K562 (cell line): ENCODE results near the gene VDAC1. TPM values are rescaled to one million over a fixed set of nuclear protein-coding genes. Genes with fewer than 3 reads are reported as not detected.
A peak's percentile ranks its signal among the peaks of the same experiment; 100 is the strongest.

Experiments used
- ATAC-seq: fragments of 200-7000 bp; cut with Tn5 transposase; 3 replicates; pipeline ENCODE4 v1.9.1; 2020; ENCODE audit warnings: moderate library complexity
- BruUV-seq: library from RNA; stranded (reverse); fragments of 400-500 nt; replicated peaks from 2 replicates; lab custom pipeline; 2021; lab: Mats Ljungman, UMichigan
- CTCF ChIA-PET: fragments of 300-600 bp; formaldehyde crosslinking; extraction: SDS; loops from one replicate; lab custom pipeline; 2021; ENCODE audit warnings: low intra/inter-chr PET ratio; lab: Yijun Ruan, JAX
- POLR2A ChIA-PET: fragments of 300-600, 350-650 bp; sonication (Branson Sonifier 250); formaldehyde crosslinking; extraction: SDS; loops from one replicate; lab custom pipeline; 2021; ENCODE audit warnings: antibody characterized with exemption, inconsistent platforms; lab: Yijun Ruan, JAX
- DNase-seq, 4 experiments: peaks; one replicate each; pipeline versions ENCODE4 v3.0.0 to v3.0.0-alpha.2; 2011 to 2018; ENCODE audit warnings: low spot score in 3 of 4, mixed read lengths in 3 of 4; ENCODE audit errors: extremely low read depth in 1 of 4
- FAIRE-seq: peaks from 2 replicates; lab custom pipeline; 2011; peaks lifted over from hg19 to GRCh38; lab: Jason Lieb, UNC
- H2AFZ ChIP-seq: 2 replicates; pipeline ENCODE4 v1.6.0; 2011; ENCODE audit warnings: low read depth, low read length, control low read depth, inconsistent platforms
- H3K27ac ChIP-seq: fragments of 200-600 bp; 3 replicates; pipeline ENCODE4 v1.8.0; 2011; ENCODE audit warnings: low read depth, mild to moderate bottlenecking, control low read depth, inconsistent platforms, low read length, moderate library complexity, mixed read lengths; ENCODE audit errors: extremely low read depth
- H3K27me3 ChIP-seq, 2 experiments: fragments of 300-600 bp in 1 of 2; 2 replicates in 1 of 2; 3 replicates in 1 of 2; pipeline versions ENCODE4 v1.6.0 to v1.8.0; 2011; ENCODE audit warnings: inconsistent platforms in 2 of 2, low read length in 2 of 2, mild to moderate bottlenecking in 1 of 2, mixed read lengths in 1 of 2, moderate library complexity in 1 of 2; ENCODE audit not compliant: control insufficient read depth in 2 of 2, insufficient read depth in 2 of 2
- H3K36me3 ChIP-seq: fragments of 300-600 bp; 3 replicates; pipeline ENCODE4 v1.8.0; 2011; ENCODE audit warnings: mild to moderate bottlenecking, low read length, inconsistent platforms; ENCODE audit not compliant: control insufficient read depth, insufficient read depth
- H3K4me1 ChIP-seq, 2 experiments: fragments of 200-600 bp in 1 of 2; replicated peaks in 1 of 2; 2 replicates in 1 of 2; 3 replicates in 1 of 2; pipeline versions ENCODE4 v1.5.1 to v1.8.0; 2011; ENCODE audit warnings: inconsistent platforms in 2 of 2, low read length in 2 of 2, mild to moderate bottlenecking in 1 of 2, mixed read lengths in 1 of 2, moderate library complexity in 1 of 2; ENCODE audit not compliant: control insufficient read depth in 2 of 2, insufficient read depth in 2 of 2
- H3K4me2 ChIP-seq: 2 replicates; pipeline ENCODE4 v1.6.1; 2011; ENCODE audit warnings: low read length, control low read depth, inconsistent platforms, mixed read lengths; ENCODE audit not compliant: insufficient read depth
- H3K4me3 ChIP-seq: fragments of 200-600 bp; sonication (generic), shearing (Covaris generic); 2 replicates; pipeline ENCODE4 v1.5.1; 2016; ENCODE audit warnings: control low read depth, inconsistent platforms
- H3K79me2 ChIP-seq: fragments of 200-600 bp; 3 replicates; pipeline ENCODE4 v1.8.0; 2011; ENCODE audit warnings: low read length, inconsistent platforms; ENCODE audit not compliant: control insufficient read depth, insufficient read depth
- H3K9ac ChIP-seq, 2 experiments: 2 replicates each; pipeline versions ENCODE4 v1.6.0 to v1.6.1; 2011; ENCODE audit warnings: low read depth in 2 of 2, low read length in 2 of 2, control low read depth in 1 of 2, inconsistent platforms in 1 of 2, mild to moderate bottlenecking in 1 of 2, mixed read lengths in 1 of 2; ENCODE audit not compliant: insufficient read depth in 1 of 2
- H3K9me1 ChIP-seq: one replicate; pipeline ENCODE4 v1.6.0; 2011; ENCODE audit warnings: inconsistent platforms, mild to moderate bottlenecking, low read length, moderate library complexity; ENCODE audit not compliant: control insufficient read depth, insufficient read depth
- H3K9me3 ChIP-seq: replicated peaks from 2 replicates; pipeline ENCODE4 v1.5.1; 2011; ENCODE audit warnings: low read depth, low read length, inconsistent platforms; ENCODE audit not compliant: control insufficient read depth, insufficient read depth
- H4K20me1 ChIP-seq: replicated peaks from 2 replicates; pipeline ENCODE4 v1.6.1; 2011; ENCODE audit warnings: low read length, inconsistent platforms, mixed read lengths; ENCODE audit not compliant: control insufficient read depth, insufficient read depth
- CREB1 ChIP-seq, 2 experiments: sonication (generic) in 1 of 2; formaldehyde crosslinking in 1 of 2; IDR thresholded peaks; 2 replicates each; pipeline versions ENCODE4 v1.6.1 to v1.8.0; 2012 to 2022; ENCODE audit warnings: inconsistent platforms in 1 of 2, mild to moderate bottlenecking in 1 of 2, missing genetic modification reagents in 1 of 2, moderate library complexity in 1 of 2
- CREM ChIP-seq: IDR thresholded peaks from 2 replicates; pipeline ENCODE4 v1.6.1; 2014; ENCODE audit warnings: antibody characterized with exemption, low read depth
- POU5F1 ChIP-seq: fragments of 150-350 bp; IDR thresholded peaks from 2 replicates; pipeline ENCODE4 v1.6.1; 2014; ENCODE audit warnings: borderline replicate concordance, low read length, low read depth, mild to moderate bottlenecking; ENCODE audit not compliant: partially characterized antibody
- SUPT5H ChIP-seq: fragments of 450-650 bp; IDR thresholded peaks from 2 replicates; pipeline ENCODE4 v1.6.1; 2016
- USF1 ChIP-seq: sonication (generic); formaldehyde crosslinking; IDR thresholded peaks from 2 replicates; pipeline ENCODE4 v1.9.0; 2022; ENCODE audit warnings: mild to moderate bottlenecking, missing genetic modification reagents
- VEZF1 ChIP-seq: fragments of 200-800 bp; sonication (Bioruptor generic); IDR thresholded peaks from 2 replicates; pipeline ENCODE4 v1.6.1; 2017; ENCODE audit warnings: missing genetic modification characterization, missing compliant biosample characterization
- ZNF124 ChIP-seq: sonication (generic); formaldehyde crosslinking; IDR thresholded peaks from 2 replicates; pipeline ENCODE4 v1.8.1; 2022; ENCODE audit warnings: missing genetic modification reagents
- ZNF445 ChIP-seq: fragments of 250-450 bp; sonication (Bioruptor Pico); IDR thresholded peaks from 2 replicates; pipeline ENCODE4 v1.4.0; 2020; ENCODE audit warnings: low read depth, mild to moderate bottlenecking, moderate library complexity
- WGBS: fragments of 100-300 bp; shearing (Covaris generic); methylation state at CpG from one replicate; pipeline ENCODE4 v1.1.6; 2016; ENCODE audit warnings: low coverage, mixed read lengths; ENCODE audit not compliant: insufficient coverage; ENCODE audit errors: missing lambda C conversion rate; 5-methylcytosine and 5-hydroxymethylcytosine counted together
- in situ Hi-C: fragments of 300-500 bp; cut with MboI; formaldehyde crosslinking; loops from 4 replicates; pipeline ENCODE4 v1.15.0; 2018; ENCODE audit warnings: inconsistent platforms, mixed read lengths
- intact Hi-C: fragments of 100-400 bp; cut with micrococcal nuclease; formaldehyde crosslinking; loops from 2 replicates; pipeline ENCODE4 v1.14.2; 2022
- polyA plus RNA-seq, 8 experiments: library from polyadenylated mRNA; depleted of rRNA in 4 of 8; stranded (reverse) in 5 of 8; unstranded in 3 of 8; fragments of >200 nt; fragmentation: Nextera tagmentation in 2 of 8; fragmentation: Illumina TruSeq in 1 of 8; extraction: Ambion mirVana in 2 of 8; extraction: Trizol in 1 of 8; gene quantifications; 2 replicates each; pipeline versions ENCODE4 v1.2.1 to v1.2.3, GENCODE V29; 2011 to 2014; ENCODE audit warnings: inconsistent platforms in 1 of 8, missing spikeins in 1 of 8
- total RNA-seq, 7 experiments: library from RNA; depleted of rRNA in 6 of 7; stranded (reverse); fragments of >200 nt in 6 of 7; fragmentation: Illumina TruSeq in 2 of 7; extraction: Trizol in 2 of 7; gene quantifications; 2 replicates each; pipeline versions ENCODE4 v1.2.1 to v1.2.3, GENCODE V29; 2011 to 2021; ENCODE audit warnings: low replicate concordance in 1 of 7
- TF ChIP-seq, protein P1 (sequence below): fragments of 150-350 bp; IDR thresholded peaks from 2 replicates; pipeline ENCODE4 v1.6.1; 2014; ENCODE audit warnings: low read depth, mild to moderate bottlenecking, low read length, borderline replicate concordance
- TF ChIP-seq, protein P2 (sequence below): sonication (generic); formaldehyde crosslinking; IDR thresholded peaks from 2 replicates; pipeline ENCODE4 v1.8.1; 2023; ENCODE audit warnings: mild to moderate bottlenecking, missing genetic modification reagents
- TF ChIP-seq, protein P3 (sequence below): fragments of 250-450 bp; sonication (Bioruptor Pico); IDR thresholded peaks from 2 replicates; pipeline ENCODE4 v1.8.0; 2022; ENCODE audit warnings: moderate library complexity, mild to moderate bottlenecking, inconsistent platforms

Gene VDAC1
- total and polyA plus RNA-seq, 9 of the 15 experiments (the other 6 are each of a cell fraction or from before 2014, with no cell fraction given): 168 to 366 (median 293) TPM

- H3K36me3 ChIP-seq: peaks cover 7% of the 10 kb centered on the region; the same call in 2 of the 3 replicates
- CTCF ChIA-PET: no interaction called here
- 44% methylated on average over 14 of the region's 14 CpGs for WGBS
- peaks cover 6 to 11% of the 10 kb centered on the region in 2 experiments; a peak in 3 of 5 replicates for H3K27me3 ChIP-seq
- H3K4me1 ChIP-seq: peaks cover 19 to 39% of the 10 kb centered on the region in 2 experiments
- peaks cover 3% of the 10 kb centered on the region for H3K9me1 ChIP-seq
- H3K9me3 ChIP-seq: no peaks in the 10 kb centered on the region
- no peak overlapping the region for H3K9ac ChIP-seq
- H3K4me3 ChIP-seq: no peak overlapping the region
- intact Hi-C loops: no loop called here
- H3K4me2 ChIP-seq: peak overlapping the region; percentile 49
- in situ Hi-C loops: no loop called here
- POLR2A ChIA-PET: interaction anchor here (0.6 to 1.7 kb wide), 5 partner anchors 10 to 77 kb away, joined by 3 to 6 read pairs (median 4); no protein-coding TSS in a partner anchor
- no peak overlapping the region for H3K27ac ChIP-seq
- ATAC-seq (peak; percentile 13; the same call in 1 of the 3 replicates), FAIRE-seq (no peak), DNase-seq (peak; percentile 53 to 79 (median 62))
- no TSS peak for BruUV-seq
- peaks cover 4% of the 10 kb centered on the region; the same call in 1 of the 2 replicates for H4K20me1 ChIP-seq
- peaks cover 32% of the 10 kb centered on the region for H3K79me2 ChIP-seq
- peak overlapping the region; percentile 40; the same call in 1 of the 2 replicates for H2AFZ ChIP-seq
- TF ChIP-seq SUPT5H (no peak), CREB1 (IDR thresholded peaks at IDR 0.05) (no peak), CREB1 (CRISPR knock-in tag; IDR thresholded peaks at IDR 0.05) (no peak), POU5F1 (no peak), VEZF1 (peak; percentile 27; the same call in 1 of the 2 replicates), ZNF124 (no peak), USF1 (CRISPR knock-in tag) (peak; percentile 72), ZNF445 (CRISPR knock-in tag) (no peak), CREM (no peak)
- TF ChIP-seq, protein P1, sequence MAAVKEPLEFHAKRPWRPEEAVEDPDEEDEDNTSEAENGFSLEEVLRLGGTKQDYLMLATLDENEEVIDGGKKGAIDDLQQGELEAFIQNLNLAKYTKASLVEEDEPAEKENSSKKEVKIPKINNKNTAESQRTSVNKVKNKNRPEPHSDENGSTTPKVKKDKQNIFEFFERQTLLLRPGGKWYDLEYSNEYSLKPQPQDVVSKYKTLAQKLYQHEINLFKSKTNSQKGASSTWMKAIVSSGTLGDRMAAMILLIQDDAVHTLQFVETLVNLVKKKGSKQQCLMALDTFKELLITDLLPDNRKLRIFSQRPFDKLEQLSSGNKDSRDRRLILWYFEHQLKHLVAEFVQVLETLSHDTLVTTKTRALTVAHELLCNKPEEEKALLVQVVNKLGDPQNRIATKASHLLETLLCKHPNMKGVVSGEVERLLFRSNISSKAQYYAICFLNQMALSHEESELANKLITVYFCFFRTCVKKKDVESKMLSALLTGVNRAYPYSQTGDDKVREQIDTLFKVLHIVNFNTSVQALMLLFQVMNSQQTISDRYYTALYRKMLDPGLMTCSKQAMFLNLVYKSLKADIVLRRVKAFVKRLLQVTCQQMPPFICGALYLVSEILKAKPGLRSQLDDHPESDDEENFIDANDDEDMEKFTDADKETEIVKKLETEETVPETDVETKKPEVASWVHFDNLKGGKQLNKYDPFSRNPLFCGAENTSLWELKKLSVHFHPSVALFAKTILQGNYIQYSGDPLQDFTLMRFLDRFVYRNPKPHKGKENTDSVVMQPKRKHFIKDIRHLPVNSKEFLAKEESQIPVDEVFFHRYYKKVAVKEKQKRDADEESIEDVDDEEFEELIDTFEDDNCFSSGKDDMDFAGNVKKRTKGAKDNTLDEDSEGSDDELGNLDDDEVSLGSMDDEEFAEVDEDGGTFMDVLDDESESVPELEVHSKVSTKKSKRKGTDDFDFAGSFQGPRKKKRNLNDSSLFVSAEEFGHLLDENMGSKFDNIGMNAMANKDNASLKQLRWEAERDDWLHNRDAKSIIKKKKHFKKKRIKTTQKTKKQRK: no peak
- TF ChIP-seq, protein P2, sequence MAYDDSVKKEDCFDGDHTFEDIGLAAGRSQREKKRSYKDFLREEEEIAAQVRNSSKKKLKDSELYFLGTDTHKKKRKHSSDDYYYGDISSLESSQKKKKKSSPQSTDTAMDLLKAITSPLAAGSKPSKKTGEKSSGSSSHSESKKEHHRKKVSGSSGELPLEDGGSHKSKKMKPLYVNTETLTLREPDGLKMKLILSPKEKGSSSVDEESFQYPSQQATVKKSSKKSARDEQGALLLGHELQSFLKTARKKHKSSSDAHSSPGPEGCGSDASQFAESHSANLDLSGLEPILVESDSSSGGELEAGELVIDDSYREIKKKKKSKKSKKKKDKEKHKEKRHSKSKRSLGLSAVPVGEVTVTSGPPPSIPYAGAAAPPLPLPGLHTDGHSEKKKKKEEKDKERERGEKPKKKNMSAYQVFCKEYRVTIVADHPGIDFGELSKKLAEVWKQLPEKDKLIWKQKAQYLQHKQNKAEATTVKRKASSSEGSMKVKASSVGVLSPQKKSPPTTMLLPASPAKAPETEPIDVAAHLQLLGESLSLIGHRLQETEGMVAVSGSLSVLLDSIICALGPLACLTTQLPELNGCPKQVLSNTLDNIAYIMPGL (CRISPR knock-in tag): no peak
- TF ChIP-seq, protein P3, sequence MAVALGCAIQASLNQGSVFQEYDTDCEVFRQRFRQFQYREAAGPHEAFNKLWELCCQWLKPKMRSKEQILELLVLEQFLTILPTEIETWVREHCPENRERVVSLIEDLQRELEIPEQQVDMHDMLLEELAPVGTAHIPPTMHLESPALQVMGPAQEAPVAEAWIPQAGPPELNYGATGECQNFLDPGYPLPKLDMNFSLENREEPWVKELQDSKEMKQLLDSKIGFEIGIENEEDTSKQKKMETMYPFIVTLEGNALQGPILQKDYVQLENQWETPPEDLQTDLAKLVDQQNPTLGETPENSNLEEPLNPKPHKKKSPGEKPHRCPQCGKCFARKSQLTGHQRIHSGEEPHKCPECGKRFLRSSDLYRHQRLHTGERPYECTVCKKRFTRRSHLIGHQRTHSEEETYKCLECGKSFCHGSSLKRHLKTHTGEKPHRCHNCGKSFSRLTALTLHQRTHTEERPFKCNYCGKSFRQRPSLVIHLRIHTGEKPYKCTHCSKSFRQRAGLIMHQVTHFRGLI (CRISPR knock-in tag): no peak
Measured at GRCh38 chr5:134007581-134008265, 2.9 kb upstream of the VDAC1 start.
